Ishikawa (cell line): Measurements from ENCODE around the gene PRCC.

Experiments used
- EP300 ChIP-seq: IDR thresholded peaks from 2 replicates; pipeline ENCODE4 v1.6.1; 2012; ENCODE audit warnings: borderline replicate concordance
- FOXM1 ChIP-seq: IDR thresholded peaks from 2 replicates; pipeline ENCODE4 v1.6.1; 2012; ENCODE audit warnings: low read depth, borderline replicate concordance

DNA sequence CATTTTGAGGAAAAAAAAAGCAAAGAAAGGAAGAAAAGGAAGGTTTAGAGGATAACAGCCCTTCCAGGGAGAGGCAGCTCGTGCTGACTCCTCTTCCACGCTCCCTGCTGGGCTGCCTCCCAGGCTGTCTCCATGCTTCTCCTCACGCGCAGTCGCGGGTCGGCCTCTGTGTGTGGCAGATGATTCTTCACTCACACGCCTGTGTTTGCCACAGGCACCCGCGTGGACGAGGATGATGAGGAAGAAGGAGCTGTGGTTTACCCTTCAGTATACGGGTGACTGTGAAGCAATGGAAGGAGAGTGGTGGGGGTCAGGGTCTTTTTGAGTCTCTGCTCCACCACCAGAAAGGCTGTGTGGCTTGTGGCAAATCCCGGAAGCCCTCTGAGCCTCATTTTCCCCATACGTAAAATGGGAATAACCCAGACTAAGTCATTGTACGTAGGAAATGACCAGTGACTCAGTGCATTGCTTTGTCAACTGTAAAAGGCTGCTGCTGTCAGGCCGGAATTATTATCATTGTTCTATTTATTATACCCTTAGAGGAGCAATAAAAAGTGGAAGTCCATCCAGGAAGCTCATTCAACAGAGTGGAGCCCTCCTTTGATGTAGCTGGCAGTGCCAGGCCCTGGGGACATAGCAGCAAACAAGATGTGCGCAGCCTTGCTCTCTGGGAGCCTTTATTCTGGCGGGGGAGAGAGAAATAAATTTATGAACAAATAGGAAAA lies 61.2 kb downstream of the PRCC start:
- TF ChIP-seq FOXM1 (no peak), EP300 (no peak)
